Parathyroid adenoma (tissue), 2 donors: ENCODE measurements around the gene MFSD1.

Source experiments
- H2AFZ ChIP-seq: fragments of 300-600 bp; sonication (generic); one replicate; pipeline ENCODE4 v1.7.0; 2017; ENCODE audit warnings: antibody characterized with exemption, mild to moderate bottlenecking
- H3K27ac ChIP-seq: fragments of 300-600 bp; sonication (generic); one replicate; pipeline ENCODE4 v1.7.0; 2017
- H3K27me3 ChIP-seq: fragments of 300-600 bp; sonication (generic); one replicate; pipeline ENCODE4 v1.7.0; 2017; ENCODE audit warnings: low read length; ENCODE audit not compliant: control insufficient read depth, insufficient read depth
- H3K36me3 ChIP-seq: fragments of 300-600 bp; sonication (generic); one replicate; pipeline ENCODE4 v1.7.0; 2017; ENCODE audit warnings: low read length; ENCODE audit not compliant: control insufficient read depth, insufficient read depth
- H3K4me1 ChIP-seq: fragments of 300-600 bp; sonication (generic); one replicate; pipeline ENCODE4 v1.7.0; 2017; ENCODE audit warnings: control low read depth
- H3K4me2 ChIP-seq: fragments of 300-600 bp; sonication (generic); one replicate; pipeline ENCODE4 v1.7.0; 2017; ENCODE audit warnings: low read length
- H3K4me3 ChIP-seq: fragments of 300-600 bp; sonication (generic); one replicate; pipeline ENCODE4 v1.7.0; 2017; ENCODE audit warnings: low read depth, low read length
- H3K79me2 ChIP-seq: fragments of 300-600 bp; sonication (generic); one replicate; pipeline ENCODE4 v1.7.0; 2017; ENCODE audit warnings: control low read depth
- H3K9ac ChIP-seq: fragments of 300-600 bp; sonication (generic); one replicate; pipeline ENCODE4 v1.7.0; 2017; ENCODE audit warnings: mild to moderate bottlenecking
- H3K9me3 ChIP-seq: fragments of 300-600 bp; sonication (generic); one replicate; pipeline ENCODE4 v1.7.0; 2017; ENCODE audit warnings: low read length; ENCODE audit not compliant: control insufficient read depth
- CTCF ChIP-seq: fragments of 300-600 bp; sonication (generic); IDR thresholded peaks from one replicate; pipeline ENCODE4 v1.7.0; 2017; ENCODE audit warnings: antibody characterized with exemption, mild to moderate bottlenecking
- donor health status: primary hyperparathyroidism.

Gene MFSD1

GRCh38 chr3:158810823-158811724 is 9.2 kb downstream of the MFSD1 start:
- Histone ChIP-seq H3K4me2 (no peak overlapping the region), H3K27ac (no peak overlapping the region), H3K9ac (no peak overlapping the region), H3K4me3 (no peak overlapping the region), H2AFZ (no peak overlapping the region), H3K36me3 (no peaks in the 10 kb centered on the region), H3K4me1 (no peaks in the 10 kb centered on the region), H3K79me2 (no peaks in the 10 kb centered on the region), H3K27me3 (no peaks in the 10 kb centered on the region), H3K9me3 (no peaks in the 10 kb centered on the region)
- no peak for TF ChIP-seq CTCF

DNA sequence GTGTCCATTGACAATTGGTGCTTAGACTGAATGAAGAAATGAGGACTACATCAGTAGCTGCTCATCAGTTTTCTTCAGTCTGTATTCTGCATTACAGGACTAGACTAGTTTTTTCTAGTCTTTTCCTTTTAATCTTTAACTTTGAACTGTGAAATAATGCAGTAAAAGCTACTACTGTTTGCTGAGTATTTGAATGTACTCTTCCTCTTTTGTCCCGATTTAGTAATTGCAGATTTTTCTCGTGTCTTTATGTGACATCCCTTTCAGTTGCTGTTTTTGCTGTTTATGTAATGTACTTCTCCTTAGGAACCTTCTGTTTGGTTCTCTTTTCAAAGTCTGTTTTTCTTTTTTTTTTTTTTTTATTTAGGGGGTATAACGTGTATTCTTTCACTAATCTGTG is 17.4 kb downstream of the MFSD1 start:
- H3K27me3 ChIP-seq = no peaks in the 10 kb centered on the region
- no peak overlapping the region for H2AFZ ChIP-seq
- no peaks in the 10 kb centered on the region for H3K36me3 ChIP-seq
- H3K9me3 ChIP-seq = no peaks in the 10 kb centered on the region
- H3K4me1 ChIP-seq = no peaks in the 10 kb centered on the region
- no peaks in the 10 kb centered on the region for H3K79me2 ChIP-seq
- no peak overlapping the region for H3K4me3 ChIP-seq
- H3K27ac ChIP-seq = peak overlapping the region; percentile 25
- no peak for TF ChIP-seq CTCF
- no peak overlapping the region for H3K9ac ChIP-seq
- no peak overlapping the region for H3K4me2 ChIP-seq

DNA sequence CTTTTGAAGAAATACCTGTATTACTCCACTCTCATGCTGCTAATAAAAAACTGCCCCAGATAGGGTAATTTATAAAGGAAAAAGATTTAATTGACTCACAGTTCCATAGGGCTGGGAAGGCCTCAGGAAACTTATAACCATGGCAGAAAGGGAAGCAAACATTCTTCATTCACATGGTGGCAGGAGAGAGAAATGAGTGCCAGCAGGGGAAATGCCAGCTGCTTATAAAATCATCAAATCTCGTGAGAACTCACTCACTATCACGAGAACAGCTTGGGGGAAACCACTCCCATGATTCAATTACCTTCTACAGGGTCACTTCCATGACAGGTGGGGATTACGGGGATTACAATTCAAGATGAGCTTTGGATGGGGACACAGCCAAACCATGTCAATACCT is 18.7 kb downstream of the MFSD1 start:
- H3K36me3 ChIP-seq = no peaks in the 10 kb centered on the region
- no peak overlapping the region for H2AFZ ChIP-seq
- no peak overlapping the region for H3K27ac ChIP-seq
- no peaks in the 10 kb centered on the region for H3K27me3 ChIP-seq
- H3K79me2 ChIP-seq = no peaks in the 10 kb centered on the region
- no peak overlapping the region for H3K4me2 ChIP-seq
- no peaks in the 10 kb centered on the region for H3K4me1 ChIP-seq
- no peaks in the 10 kb centered on the region for H3K9me3 ChIP-seq
- no peak for TF ChIP-seq CTCF
- H3K9ac ChIP-seq = no peak overlapping the region
- H3K4me3 ChIP-seq = no peak overlapping the region

GRCh38 chr3:158821847-158822246 is 20.0 kb downstream of the MFSD1 start:
- no peak for TF ChIP-seq CTCF
- Histone ChIP-seq H3K9ac (no peak overlapping the region), H3K4me3 (no peak overlapping the region), H3K79me2 (no peaks in the 10 kb centered on the region), H3K4me1 (no peaks in the 10 kb centered on the region), H3K36me3 (no peaks in the 10 kb centered on the region), H3K27me3 (no peaks in the 10 kb centered on the region), H3K9me3 (no peaks in the 10 kb centered on the region), H3K4me2 (no peak overlapping the region), H3K27ac (no peak overlapping the region), H2AFZ (no peak overlapping the region)

DNA sequence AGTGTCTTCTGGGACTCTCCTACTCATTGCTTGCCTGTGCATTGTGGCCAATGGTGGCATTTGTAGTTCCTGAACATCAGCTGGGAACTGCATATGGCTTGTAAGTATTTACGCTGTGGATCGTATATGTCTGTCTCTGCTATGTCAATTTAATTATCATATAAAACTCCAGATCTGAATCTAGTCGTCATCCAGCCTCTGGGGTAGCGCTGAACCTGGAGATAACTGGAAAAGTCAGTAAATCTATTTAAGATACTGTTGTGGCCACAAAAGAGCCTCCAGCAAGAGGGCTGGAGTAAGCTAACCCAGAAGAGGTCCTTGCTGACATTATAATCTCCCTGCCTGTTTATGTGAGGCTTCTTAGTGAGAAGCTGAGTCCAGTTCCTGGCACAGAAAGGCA is 21.6 kb downstream of the MFSD1 start:
- Histone ChIP-seq H3K4me1 (no peaks in the 10 kb centered on the region), H2AFZ (no peak overlapping the region), H3K27ac (no peak overlapping the region), H3K9me3 (no peaks in the 10 kb centered on the region), H3K9ac (no peak overlapping the region), H3K79me2 (no peaks in the 10 kb centered on the region), H3K4me2 (no peak overlapping the region), H3K27me3 (no peaks in the 10 kb centered on the region), H3K4me3 (no peak overlapping the region), H3K36me3 (no peaks in the 10 kb centered on the region)
- TF ChIP-seq CTCF = no peak
